DND-41 (cell line): Measurements from ENCODE around the gene PRKCB.

ENCODE experiments used
- CTCF ChIP-seq: IDR thresholded peaks from 2 replicates; pipeline ENCODE4 v1.5.1; 2012; ENCODE audit warnings: borderline replicate concordance, low read length, moderate library complexity, mild to moderate bottlenecking; ENCODE audit not compliant: poor library complexity, severe bottlenecking; ENCODE audit errors: extremely low read depth
- EZH2 ChIP-seq: IDR thresholded peaks from 3 replicates; pipeline ENCODE4 v1.6.1; 2012; ENCODE audit warnings: borderline replicate concordance, low read depth, mild to moderate bottlenecking, moderate library complexity, low read length, inconsistent platforms; ENCODE audit not compliant: severe bottlenecking

DNA sequence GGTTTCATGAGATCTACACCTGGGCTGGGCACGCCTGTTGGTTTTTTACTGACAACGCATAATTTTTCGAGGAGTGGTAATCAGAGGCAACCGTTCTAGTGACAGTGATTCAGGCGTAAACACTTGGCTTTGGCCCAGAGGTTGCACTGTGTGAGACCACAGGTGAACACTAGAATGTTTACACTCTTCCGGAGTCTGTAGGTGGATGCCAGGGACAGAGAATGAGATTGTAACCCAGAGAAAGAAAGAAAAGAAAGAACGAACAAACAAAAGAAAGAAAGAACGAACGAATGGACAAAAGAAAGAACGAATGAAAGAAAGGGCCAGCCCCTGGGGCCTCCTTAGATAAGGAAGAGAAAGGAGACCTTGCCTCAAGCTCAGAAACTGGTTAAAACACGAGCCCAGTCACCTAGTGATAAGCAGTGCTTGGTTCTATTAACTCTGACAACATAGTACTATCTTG lies 113.2 kb downstream of the PRKCB start:
- TF ChIP-seq CTCF: no peak
- no peak for TF ChIP-seq EZH2
